IPS-18c (cell line): Measurements from ENCODE around the gene CTNS.

Experiments
- H3K4me3 ChIP-seq: 2 replicates; pipeline ENCODE4 v1.7.0; 2013; ENCODE audit warnings: low read depth, mild to moderate bottlenecking, low read length, moderate library complexity; ENCODE audit not compliant: insufficient read depth
- H3K9me3 ChIP-seq: one replicate; pipeline ENCODE4 v1.6.1; 2013; ENCODE audit warnings: mild to moderate bottlenecking, low read length, moderate library complexity; ENCODE audit not compliant: control insufficient read depth, insufficient read depth

The CTNS gene

GRCh38 chr17:3613124-3613523, 23.4 kb upstream of the CTNS start:
- H3K4me3 ChIP-seq, result no peak overlapping the region
- H3K9me3 ChIP-seq, result no peaks in the 10 kb centered on the region

- H3K9me3 ChIP-seq, result no peaks in the 10 kb centered on the region
- H3K4me3 ChIP-seq, result no peak overlapping the region
These were observed 21.2 kb upstream of the CTNS start for GRCh38 chr17:3615160-3615870.

- Histone ChIP-seq H3K9me3 (no peaks in the 10 kb centered on the region), H3K4me3 (no peak overlapping the region)
These were observed 15.3 kb upstream of the CTNS start for GRCh38 chr17:3621146-3621720.

- Histone ChIP-seq H3K9me3 (no peaks in the 10 kb centered on the region), H3K4me3 (no peak overlapping the region)
These were observed 13.5 kb upstream of the CTNS start for GRCh38 chr17:3622977-3623594.

- H3K9me3 ChIP-seq, result no peaks in the 10 kb centered on the region
- H3K4me3 ChIP-seq, result no peak overlapping the region
These were observed 9.5 kb upstream of the CTNS start for GRCh38 chr17:3626831-3627768.

GRCh38 chr17:3627769-3628167, 8.8 kb upstream of the CTNS start:
- Histone ChIP-seq H3K4me3 (no peak overlapping the region), H3K9me3 (no peaks in the 10 kb centered on the region)

GRCh38 chr17:3630781-3631180, 5.8 kb upstream of the CTNS start:
- no peak overlapping the region for H3K4me3 ChIP-seq
- no peaks in the 10 kb centered on the region for H3K9me3 ChIP-seq

GRCh38 chr17:3632287-3632686, 4.3 kb upstream of the CTNS start:
- H3K4me3 ChIP-seq, result no peak overlapping the region
- no peaks in the 10 kb centered on the region for H3K9me3 ChIP-seq

- Histone ChIP-seq H3K9me3 (no peaks in the 10 kb centered on the region), H3K4me3 (peak overlapping the region; percentile 95)
These were observed 946 bp upstream of the CTNS start for GRCh38 chr17:3635474-3636153.

GRCh38 chr17:3636908-3637373, 381 bp downstream of the CTNS start:
- H3K4me3 ChIP-seq, result peak overlapping the region; percentile 95
- H3K9me3 ChIP-seq, result no peaks in the 10 kb centered on the region

GRCh38 chr17:3639981-3640596, 3.5 kb downstream of the CTNS start:
- no peak overlapping the region for H3K4me3 ChIP-seq
- H3K9me3 ChIP-seq, result no peaks in the 10 kb centered on the region

GRCh38 chr17:3641014-3641413, 4.5 kb downstream of the CTNS start:
- Histone ChIP-seq H3K4me3 (peak overlapping the region; percentile 20; the same call in 1 of the 2 replicates), H3K9me3 (no peaks in the 10 kb centered on the region)

- Histone ChIP-seq H3K9me3 (no peaks in the 10 kb centered on the region), H3K4me3 (no peak overlapping the region)
These were observed 5.3 kb downstream of the CTNS start for GRCh38 chr17:3641717-3642486.

GRCh38 chr17:3643889-3644349, 7.4 kb downstream of the CTNS start:
- H3K9me3 ChIP-seq, result no peaks in the 10 kb centered on the region
- no peak overlapping the region for H3K4me3 ChIP-seq

- Histone ChIP-seq H3K9me3 (no peaks in the 10 kb centered on the region), H3K4me3 (no peak overlapping the region)
These were observed 8.8 kb downstream of the CTNS start for GRCh38 chr17:3645310-3645709.

GRCh38 chr17:3647251-3647650, 10.7 kb downstream of the CTNS start:
- H3K4me3 ChIP-seq, result no peak overlapping the region
- no peaks in the 10 kb centered on the region for H3K9me3 ChIP-seq
